Osteocyte (in vitro differentiated cells): ENCODE measurements around the gene NCF4. TPM values are rescaled to one million over a fixed set of nuclear protein-coding genes. Genes with fewer than 3 reads are reported as not detected.

Experiments used
- DNase-seq: peaks from one replicate; pipeline ENCODE4 v3.0.0; 2021; ENCODE audit warnings: mixed read lengths; ENCODE audit not compliant: unreplicated experiment; ENCODE audit errors: extremely low spot score
- H3K27ac Mint-ChIP-seq: one replicate; pipeline ENCODE4 v1.8.0; 2021; ENCODE audit warnings: mild to moderate bottlenecking, mixed read lengths; ENCODE audit not compliant: unreplicated experiment
- H3K27me3 Mint-ChIP-seq: one replicate; pipeline ENCODE4 v1.8.0; 2021; ENCODE audit warnings: mixed read lengths; ENCODE audit not compliant: unreplicated experiment
- H3K36me3 Mint-ChIP-seq: one replicate; pipeline ENCODE4 v1.8.0; 2021; ENCODE audit warnings: mixed read lengths; ENCODE audit not compliant: unreplicated experiment
- H3K4me1 Mint-ChIP-seq: one replicate; pipeline ENCODE4 v1.8.0; 2021; ENCODE audit warnings: mixed read lengths; ENCODE audit not compliant: unreplicated experiment
- H3K4me3 Mint-ChIP-seq: one replicate; pipeline ENCODE4 v1.8.0; 2021; ENCODE audit warnings: mild to moderate bottlenecking, moderate library complexity, mixed read lengths; ENCODE audit not compliant: unreplicated experiment
- H3K9me3 Mint-ChIP-seq: one replicate; pipeline ENCODE4 v1.8.0; 2021; ENCODE audit warnings: mixed read lengths; ENCODE audit not compliant: unreplicated experiment
- total RNA-seq: library from RNA; stranded (reverse); gene quantifications from 2 replicates; pipeline ENCODE4 v1.2.1, GENCODE V29; 2021
- TF ChIP-seq, protein P1 (sequence below): fragments of 200-600 bp; sonication (generic); IDR thresholded peaks from 2 replicates; pipeline ENCODE4 v1.5.0; 2021; ENCODE audit warnings: antibody characterized with exemption, mild to moderate bottlenecking, moderate library complexity

The NCF4 gene
- total RNA-seq, 1 donor from 2014 or later = not detected

DNA sequence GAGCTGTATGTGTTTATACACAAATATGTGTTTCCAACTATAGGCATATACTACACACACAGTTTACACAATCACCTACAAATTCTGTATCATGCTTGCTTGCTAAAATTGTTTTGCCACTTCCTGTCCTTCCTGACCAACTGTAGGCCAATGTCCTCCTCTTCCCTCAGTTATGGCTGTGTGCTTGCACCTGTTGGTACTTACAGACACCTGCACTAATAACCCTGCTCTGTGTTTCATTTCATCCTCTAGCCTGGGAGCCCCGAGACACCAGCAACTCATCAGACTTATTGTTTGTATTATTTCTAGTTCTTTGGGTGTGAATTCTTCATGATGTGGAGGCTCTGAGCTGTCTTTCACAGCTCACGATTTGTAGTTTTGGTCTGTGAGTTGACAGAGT is 1.8 kb upstream of the NCF4 start:
- Mint-ChIP-seq H3K36me3 (no peaks in the 10 kb centered on the region), H3K27me3 (peaks cover 25% of the 10 kb centered on the region), H3K27ac (no peak overlapping the region), H3K4me3 (no peak overlapping the region), H3K4me1 (peaks cover 4% of the 10 kb centered on the region), H3K9me3 (no peaks in the 10 kb centered on the region)
- TF ChIP-seq, protein P1, sequence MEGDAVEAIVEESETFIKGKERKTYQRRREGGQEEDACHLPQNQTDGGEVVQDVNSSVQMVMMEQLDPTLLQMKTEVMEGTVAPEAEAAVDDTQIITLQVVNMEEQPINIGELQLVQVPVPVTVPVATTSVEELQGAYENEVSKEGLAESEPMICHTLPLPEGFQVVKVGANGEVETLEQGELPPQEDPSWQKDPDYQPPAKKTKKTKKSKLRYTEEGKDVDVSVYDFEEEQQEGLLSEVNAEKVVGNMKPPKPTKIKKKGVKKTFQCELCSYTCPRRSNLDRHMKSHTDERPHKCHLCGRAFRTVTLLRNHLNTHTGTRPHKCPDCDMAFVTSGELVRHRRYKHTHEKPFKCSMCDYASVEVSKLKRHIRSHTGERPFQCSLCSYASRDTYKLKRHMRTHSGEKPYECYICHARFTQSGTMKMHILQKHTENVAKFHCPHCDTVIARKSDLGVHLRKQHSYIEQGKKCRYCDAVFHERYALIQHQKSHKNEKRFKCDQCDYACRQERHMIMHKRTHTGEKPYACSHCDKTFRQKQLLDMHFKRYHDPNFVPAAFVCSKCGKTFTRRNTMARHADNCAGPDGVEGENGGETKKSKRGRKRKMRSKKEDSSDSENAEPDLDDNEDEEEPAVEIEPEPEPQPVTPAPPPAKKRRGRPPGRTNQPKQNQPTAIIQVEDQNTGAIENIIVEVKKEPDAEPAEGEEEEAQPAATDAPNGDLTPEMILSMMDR = no peak
- no peak for DNase-seq

DNA sequence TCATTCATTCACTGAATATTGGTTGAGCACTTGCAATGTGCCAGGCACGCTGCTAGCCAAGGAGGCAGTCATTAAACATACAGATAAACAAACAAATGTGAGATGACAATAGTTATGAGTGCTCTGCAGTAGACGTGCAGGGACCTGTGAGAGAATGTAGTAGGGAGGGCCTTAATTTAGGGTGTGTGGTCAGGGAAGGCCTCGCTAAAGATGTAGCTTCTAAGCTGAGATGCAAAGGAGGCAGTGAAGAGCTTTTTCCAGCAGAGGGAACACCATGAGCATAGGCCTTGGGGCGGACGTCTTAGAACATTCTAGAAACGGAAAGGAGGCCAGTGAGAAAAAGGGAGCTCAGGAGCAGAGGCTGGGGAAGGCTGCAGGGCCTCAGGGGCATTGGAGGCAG is 789 bp upstream of the NCF4 start:
- Mint-ChIP-seq H3K27ac (no peak overlapping the region), H3K9me3 (no peaks in the 10 kb centered on the region)
- TF ChIP-seq, protein P1 = no peak

DNA sequence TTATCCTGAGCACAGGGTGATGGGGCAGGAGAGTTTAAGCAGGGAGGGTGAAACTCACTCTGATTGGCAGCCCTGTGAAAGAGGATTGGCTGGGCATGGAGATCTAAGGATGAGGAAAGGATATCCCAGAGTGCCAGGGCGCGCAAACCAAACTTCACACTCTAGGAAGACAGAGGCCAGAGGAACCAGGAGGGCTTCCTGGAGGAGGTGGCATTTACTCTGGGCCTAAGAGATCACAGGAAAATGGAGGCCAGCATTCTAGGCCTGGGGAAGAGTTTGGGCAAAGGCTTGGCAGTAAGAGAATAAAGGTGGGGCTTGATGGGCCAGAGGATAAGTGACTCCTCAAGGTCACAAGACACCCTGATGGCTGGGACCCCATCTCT is 377 bp upstream of the NCF4 start:
- Mint-ChIP-seq H3K4me3 (no peak overlapping the region), H3K27ac (no peak overlapping the region), H3K27me3 (peaks cover 24% of the 10 kb centered on the region), H3K9me3 (no peaks in the 10 kb centered on the region), H3K36me3 (no peaks in the 10 kb centered on the region), H3K4me1 (peaks cover 4% of the 10 kb centered on the region)
- DNase-seq = no peak
- TF ChIP-seq, protein P1 = no peak

More for the DNA sequence above, 789 bp upstream of the NCF4 start:
- Mint-ChIP-seq H3K4me3 (no peak overlapping the region), H3K4me1 (peaks cover 4% of the 10 kb centered on the region), H3K36me3 (no peaks in the 10 kb centered on the region), H3K27me3 (peaks cover 24% of the 10 kb centered on the region)
- DNase-seq = no peak

DNA sequence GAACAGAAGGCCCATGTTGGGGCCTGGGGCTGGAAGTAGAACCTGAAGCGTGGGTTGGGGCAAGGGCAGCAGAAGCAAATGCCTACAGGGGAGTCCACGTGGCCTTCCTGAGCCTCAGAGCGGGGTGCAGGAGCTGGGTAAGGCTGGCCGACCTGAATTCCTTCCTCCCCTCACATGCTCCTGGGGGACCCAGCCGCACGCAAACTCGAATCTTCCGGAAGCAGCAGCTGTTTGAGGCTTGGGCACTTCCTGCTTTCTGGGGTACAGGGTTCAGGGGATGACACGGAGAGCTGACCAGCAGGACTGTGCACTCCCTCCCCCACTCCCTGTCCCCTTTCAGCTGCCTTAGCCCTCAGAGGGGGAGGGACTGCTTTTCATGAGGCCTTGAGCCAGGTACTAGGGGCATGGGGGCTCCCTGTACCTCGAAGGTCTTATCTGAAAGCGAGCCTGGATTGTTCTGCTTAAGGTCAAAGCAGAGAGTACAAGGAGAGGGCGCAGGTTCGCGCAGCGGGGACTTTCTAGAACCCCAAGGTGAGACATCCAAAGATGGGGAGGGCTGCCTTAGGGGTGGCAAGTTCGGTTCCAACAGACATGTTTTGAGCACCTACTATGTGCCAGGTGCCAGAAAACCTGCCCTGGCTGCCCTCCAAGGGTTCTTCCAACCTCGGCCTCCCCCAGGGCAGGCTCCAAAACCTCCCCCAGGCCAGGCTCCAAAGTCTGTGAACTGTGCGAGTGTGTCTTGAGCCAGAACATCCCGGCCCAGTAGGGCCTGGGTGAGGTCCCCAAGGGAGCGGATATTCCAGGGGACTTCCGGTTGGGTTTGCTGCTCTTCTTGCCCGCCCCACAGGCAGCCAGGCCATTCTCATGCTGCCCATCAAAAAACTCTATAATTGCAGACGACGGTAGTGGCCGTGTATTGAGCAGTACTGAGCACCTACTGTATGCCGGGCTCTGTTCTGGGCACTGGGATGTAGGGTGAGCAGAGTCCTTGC is 1.7 kb downstream of the NCF4 start:
- no peak overlapping the region for H3K27ac Mint-ChIP-seq
- DNase-seq = no peak
- TF ChIP-seq, protein P1 = no peak
- no peaks in the 10 kb centered on the region for H3K36me3 Mint-ChIP-seq
- no peaks in the 10 kb centered on the region for H3K4me1 Mint-ChIP-seq
- peaks cover 22% of the 10 kb centered on the region for H3K27me3 Mint-ChIP-seq
- no peak overlapping the region for H3K4me3 Mint-ChIP-seq
- no peaks in the 10 kb centered on the region for H3K9me3 Mint-ChIP-seq

DNA sequence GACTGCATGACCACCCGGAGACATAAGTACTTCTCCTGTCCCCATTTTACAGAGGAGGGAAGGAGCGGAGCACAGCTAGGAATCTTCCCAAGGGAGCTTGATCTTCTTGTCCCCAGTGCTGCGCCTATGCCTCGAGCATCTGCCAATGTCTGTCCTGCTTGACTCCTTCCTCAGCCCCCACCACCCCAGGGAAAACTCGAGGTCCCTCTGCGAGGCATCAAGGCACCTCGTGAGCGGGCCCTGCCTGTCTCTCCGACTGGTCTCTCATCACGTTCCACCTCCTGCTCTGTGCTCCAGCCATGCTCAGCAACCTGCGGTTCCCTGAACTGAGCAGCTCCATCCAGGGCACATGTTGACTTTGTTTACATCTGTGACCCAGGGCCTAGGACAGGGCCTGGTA is 2.5 kb downstream of the NCF4 start:
- no peak for DNase-seq
- H3K4me1 Mint-ChIP-seq = no peaks in the 10 kb centered on the region
- no peaks in the 10 kb centered on the region for H3K36me3 Mint-ChIP-seq
- no peaks in the 10 kb centered on the region for H3K9me3 Mint-ChIP-seq
- no peak overlapping the region for H3K4me3 Mint-ChIP-seq
- peaks cover 17% of the 10 kb centered on the region for H3K27me3 Mint-ChIP-seq
- H3K27ac Mint-ChIP-seq = no peak overlapping the region
- TF ChIP-seq, protein P1 = no peak
